ENCODE results near the gene PIK3R6. TPM values are rescaled to one million over a fixed set of nuclear protein-coding genes. Genes with fewer than 3 reads are reported as not detected.

The PIK3R6 gene
- total and polyA plus RNA-seq, 2 of the 4 experiments (the other 2 are of a cell fraction): not detected

GRCh38 chr17:8793649-8794048 lies 73.8 kb downstream of the PIK3R6 start:
- no peak overlapping the region for H3K14ac ChIP-seq (replicated peaks; ENCODE audit: low read depth, low read length)
- H2BK20ac ChIP-seq (ENCODE audit: low read depth, low read length): no peak overlapping the region
- no peaks in the 10 kb centered on the region for H4K20me1 ChIP-seq (ENCODE audit: insufficient read depth, low read length)
- H3K18ac ChIP-seq (ENCODE audit: low read depth, low read length): no peak overlapping the region
- no peak overlapping the region for H4K8ac ChIP-seq (ENCODE audit: low read depth in 2 of 2, low read length in 2 of 2)
- H3K27me3 ChIP-seq (ENCODE audit: control insufficient read depth, insufficient read depth, low read length): peaks cover 11% of the 10 kb centered on the region; the same call in 1 of the 2 replicates
- no peak overlapping the region for H2AK9ac ChIP-seq (replicated peaks; ENCODE audit: low read depth, low read length, poor library complexity)
- H3K27ac ChIP-seq (ENCODE audit: insufficient read depth, low read length): no peak overlapping the region
- no peak overlapping the region for H3K4me2 ChIP-seq (ENCODE audit: low read depth, low read length)
- intact Hi-C loops (cut with micrococcal nuclease): no loop called here
- H2AFZ ChIP-seq (replicated peaks; ENCODE audit: low read length, poor library complexity): no peak overlapping the region
- no peaks in the 10 kb centered on the region for H3K36me3 ChIP-seq (ENCODE audit: control insufficient read depth, insufficient read depth, low read length)
- TF ChIP-seq MAZ (IDR thresholded peaks at IDR 0.05; ENCODE audit: borderline replicate concordance, low read depth, low read length) (no peak), RAD21 (IDR thresholded peaks at IDR 0.05; ENCODE audit: low read length) (no peak), NFE2L2 (IDR thresholded peaks at IDR 0.05; ENCODE audit: low read depth, low read length) (no peak), RFX5 (IDR thresholded peaks at IDR 0.05; ENCODE audit: low read depth, low read length) (no peak), POLR2A (IDR thresholded peaks at IDR 0.05; ENCODE audit: low read depth, low read length) (no peak), BHLHE40 (IDR thresholded peaks at IDR 0.05; ENCODE audit: low read depth, low read length) (no peak), ELK1 (IDR thresholded peaks at IDR 0.05; ENCODE audit: borderline replicate concordance, low read depth, low read length) (no peak), MAFK (IDR thresholded peaks at IDR 0.05; ENCODE audit: low read depth, low read length) (no peak), CEBPB (IDR thresholded peaks at IDR 0.05; ENCODE audit: low read depth, low read length) (no peak), RCOR1 (IDR thresholded peaks at IDR 0.05; ENCODE audit: insufficient replicate concordance, low read length) (no peak), USF2 (IDR thresholded peaks at IDR 0.05; ENCODE audit: low read depth, low read length) (no peak), CHD1 (IDR thresholded peaks at IDR 0.05; ENCODE audit: low read depth, low read length) (no peak), SMC3 (IDR thresholded peaks at IDR 0.05; ENCODE audit: low read depth, low read length) (no peak), MXI1 (IDR thresholded peaks at IDR 0.05; ENCODE audit: borderline replicate concordance, low read depth, low read length) (no peak), FOS (IDR thresholded peaks at IDR 0.05; ENCODE audit: low read depth, low read length) (no peak)
- H3K4ac ChIP-seq (ENCODE audit: low read depth, low read length): no peak overlapping the region
- H2AK5ac ChIP-seq (ENCODE audit: low read depth, low read length): no peak overlapping the region
- H3K4me1 ChIP-seq (ENCODE audit: control insufficient read depth, insufficient read depth, low read length): no peaks in the 10 kb centered on the region
- dilution Hi-C loops (cut with HindIII; ENCODE audit: low sequenced_read_pairs, unreplicated experiment): no loop called here
- no peaks in the 10 kb centered on the region for H3K79me1 ChIP-seq (ENCODE audit: low read depth in 1 of 2, low read length in 2 of 2)
- H3K23ac ChIP-seq (ENCODE audit: low read depth, low read length): no peak overlapping the region
- ATAC-seq (ENCODE audit: low read depth): no peak
- CTCF ChIA-PET: no interaction called here
- POLR2A ChIA-PET (ENCODE audit: unreplicated experiment): no interaction called here
- H2BK15ac ChIP-seq (ENCODE audit: low read depth, low read length): no peak overlapping the region
- no peak overlapping the region for H2BK120ac ChIP-seq (ENCODE audit: low read depth, low read length)
- no peaks in the 10 kb centered on the region for H3K9me1 ChIP-seq (ENCODE audit: insufficient read depth, low read length)
- H4K5ac ChIP-seq (ENCODE audit: low read depth, low read length): no peak overlapping the region
- no peak overlapping the region for H3K4me3 ChIP-seq (ENCODE audit: insufficient read depth, low read depth, low read length)
- no peak for DNase-seq
- no CpG with 5 or more reads among the region's 2 CpGs for WGBS, 2 experiments (ENCODE audit: extremely low coverage in 2 of 2, insufficient read length in 1 of 2)
- in situ Hi-C loops (cut with MboI; ENCODE audit: low sequenced_read_pairs): loop anchor here (25.0 kb wide), 1 partner anchor 744 kb away; no protein-coding TSS in a partner anchor
- no peak overlapping the region for H3K56ac ChIP-seq (ENCODE audit: extremely low read depth, insufficient read depth, low read length)
- H3K9ac ChIP-seq (ENCODE audit: low read depth, low read length): no peak overlapping the region
- H4K91ac ChIP-seq (ENCODE audit: insufficient read depth, low read depth, low read length): no peak overlapping the region
- BruUV-seq (replicated peaks): no TSS peak
- H3K9me3 ChIP-seq (ENCODE audit: control insufficient read depth, insufficient read depth, low read length): peaks cover 5% of the 10 kb centered on the region; the same call in 1 of the 2 replicates
- H2BK5ac ChIP-seq (ENCODE audit: low read depth, low read length, poor library complexity, severe bottlenecking): no peak overlapping the region
